CD4-positive, alpha-beta T cell (primary cell): ENCODE data around the gene UBE2B. TPM values are rescaled to one million over a fixed set of nuclear protein-coding genes. Genes with fewer than 3 reads are reported as not detected.
"Not testable (repeated sequence)": the region's sequence is repeated elsewhere in the genome, so short reads cannot be mapped to it uniquely, and the experiment has no call there.

Experiments
- ATAC-seq: fragments of 200-7000 bp; cut with Tn5 transposase; one replicate; pipeline ENCODE4 v1.10.0; 2022; ENCODE audit warnings: mild to moderate bottlenecking; ENCODE audit not compliant: poor library complexity
- CTCF ChIA-PET: fragments of 350-600 bp; sonication (Branson Sonifier 250); formaldehyde crosslinking; loops from one replicate; lab custom pipeline; 2021; ENCODE audit warnings: antibody characterized with exemption, inconsistent platforms; lab: Charles Lee
- POLR2A ChIA-PET: fragments of 350-600 bp; sonication (Branson Sonifier 250); formaldehyde crosslinking; loops from one replicate; lab custom pipeline; 2021; ENCODE audit warnings: antibody characterized with exemption, inconsistent platforms; lab: Charles Lee
- DNase-seq, 14 experiments: peaks; one replicate each; pipeline ENCODE4 v3.0.0-alpha.2; 2013 to 2020; ENCODE audit warnings: mixed read lengths in 2 of 14
- H3K27ac ChIP-seq, 2 donors: one replicate each; pipeline versions ENCODE4 v1.5.1 to v1.7.0; 2013; ENCODE audit warnings: low read length in 2 of 2, low read depth in 1 of 2, mild to moderate bottlenecking in 1 of 2
- H3K27me3 ChIP-seq, 2 experiments: 1 replicate in 1 of 2; 2 replicates in 1 of 2; pipeline versions ENCODE4 v1.6.1 to v1.7.0; 2013; ENCODE audit warnings: low read length in 2 of 2, control low read depth in 1 of 2, mild to moderate bottlenecking in 1 of 2, moderate library complexity in 1 of 2; ENCODE audit not compliant: insufficient read depth in 2 of 2, control insufficient read depth in 1 of 2
- H3K36me3 ChIP-seq: one replicate; pipeline ENCODE4 v1.6.1; 2013; ENCODE audit warnings: low read length, control low read depth; ENCODE audit not compliant: insufficient read depth
- H3K4me1 ChIP-seq: one replicate; pipeline ENCODE4 v1.6.1; 2013; ENCODE audit warnings: low read length, control low read depth; ENCODE audit not compliant: insufficient read depth
- H3K4me3 ChIP-seq: one replicate; pipeline ENCODE4 v1.5.1; 2013; ENCODE audit warnings: mild to moderate bottlenecking, low read length, moderate library complexity
- H3K9me3 ChIP-seq, 2 experiments: 1 replicate in 1 of 2; 2 replicates in 1 of 2; pipeline versions ENCODE4 v1.6.1 to v1.7.0; 2013; ENCODE audit warnings: low read length in 2 of 2, mild to moderate bottlenecking in 2 of 2, control low read depth in 1 of 2, moderate library complexity in 1 of 2; ENCODE audit not compliant: control insufficient read depth in 1 of 2, insufficient read depth in 1 of 2
- H3K27ac Mint-ChIP-seq: one replicate; pipeline ENCODE4 v1.8.0; 2020; ENCODE audit warnings: mixed read lengths
- H3K27me3 Mint-ChIP-seq: one replicate; pipeline ENCODE4 v1.8.0; 2021; ENCODE audit warnings: mixed read lengths
- H3K36me3 Mint-ChIP-seq: one replicate; pipeline ENCODE4 v1.8.0; 2021; ENCODE audit warnings: low read depth, mixed read lengths
- H3K4me1 Mint-ChIP-seq: one replicate; pipeline ENCODE4 v1.8.0; 2021; ENCODE audit warnings: low read depth, mixed read lengths
- H3K4me3 Mint-ChIP-seq: one replicate; pipeline ENCODE4 v1.8.0; 2020; ENCODE audit warnings: mild to moderate bottlenecking, mixed read lengths
- H3K9me3 Mint-ChIP-seq: one replicate; pipeline ENCODE4 v1.8.0; 2020; ENCODE audit warnings: mixed read lengths
- intact Hi-C, 2 experiments: fragments of 100-400 bp; cut with DNase I in 1 of 2; cut with micrococcal nuclease in 1 of 2; formaldehyde crosslinking; loops; one replicate each; pipeline versions ENCODE4 v1.15.1 to v1.9.0; 2023 to 2025; cut with DNase I, micrococcal nuclease
- total RNA-seq, 174 experiments: library from RNA in 2 of 174; stranded (reverse) in 2 of 174; gene quantifications; one replicate each; pipeline ENCODE4 v1.2.3 and lab custom pipeline; 2021 to 2026
- TF ChIP-seq, protein P1 (sequence below): fragments of 200-600 bp; IDR thresholded peaks from one replicate; pipeline ENCODE4 v1.8.0; 2022; ENCODE audit warnings: antibody characterized with exemption, mild to moderate bottlenecking

UBE2B gene
- total RNA-seq, 2 experiments from 2014 or later: 225 to 228 TPM

DNA sequence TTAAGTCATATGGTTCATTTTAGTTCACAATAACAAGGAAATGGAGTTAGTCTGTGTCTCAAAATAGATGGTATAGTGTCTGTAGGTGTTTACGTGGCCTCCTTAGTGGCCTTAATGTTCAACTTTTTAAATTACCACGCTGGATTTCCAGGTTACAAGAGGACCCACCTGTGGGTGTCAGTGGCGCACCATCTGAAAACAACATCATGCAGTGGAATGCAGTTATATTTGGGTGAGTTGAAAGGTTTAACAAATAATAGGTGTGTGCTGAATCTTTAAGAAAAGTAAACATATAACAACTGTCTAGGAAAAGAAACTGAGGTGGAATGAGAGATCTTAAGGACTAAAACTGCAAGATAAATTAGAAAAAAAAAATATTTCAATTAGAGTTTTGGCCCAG is 2.9 kb downstream of the UBE2B start:
- peaks cover 83% of the 10 kb centered on the region for H3K36me3 Mint-ChIP-seq
- intact Hi-C loops: loop anchor here (5.0 to 10.0 kb wide), 6 partner anchors 189 to 531 kb away; partner anchors contain the start of genes C5orf24 (in 1 of the 2), CAMLG (in 1 of the 2), PCBD2 (in 1 of the 2) and SEC24A (in 1 of the 2)
- no peaks in the 10 kb centered on the region for H3K9me3 Mint-ChIP-seq
- H3K4me3 Mint-ChIP-seq: peak overlapping the region; percentile 64
- H3K9me3 ChIP-seq: no peaks in the 10 kb centered on the region
- H3K27me3 ChIP-seq: no peaks in the 10 kb centered on the region
- no peak overlapping the region for H3K4me3 ChIP-seq
- TF ChIP-seq, protein P1, sequence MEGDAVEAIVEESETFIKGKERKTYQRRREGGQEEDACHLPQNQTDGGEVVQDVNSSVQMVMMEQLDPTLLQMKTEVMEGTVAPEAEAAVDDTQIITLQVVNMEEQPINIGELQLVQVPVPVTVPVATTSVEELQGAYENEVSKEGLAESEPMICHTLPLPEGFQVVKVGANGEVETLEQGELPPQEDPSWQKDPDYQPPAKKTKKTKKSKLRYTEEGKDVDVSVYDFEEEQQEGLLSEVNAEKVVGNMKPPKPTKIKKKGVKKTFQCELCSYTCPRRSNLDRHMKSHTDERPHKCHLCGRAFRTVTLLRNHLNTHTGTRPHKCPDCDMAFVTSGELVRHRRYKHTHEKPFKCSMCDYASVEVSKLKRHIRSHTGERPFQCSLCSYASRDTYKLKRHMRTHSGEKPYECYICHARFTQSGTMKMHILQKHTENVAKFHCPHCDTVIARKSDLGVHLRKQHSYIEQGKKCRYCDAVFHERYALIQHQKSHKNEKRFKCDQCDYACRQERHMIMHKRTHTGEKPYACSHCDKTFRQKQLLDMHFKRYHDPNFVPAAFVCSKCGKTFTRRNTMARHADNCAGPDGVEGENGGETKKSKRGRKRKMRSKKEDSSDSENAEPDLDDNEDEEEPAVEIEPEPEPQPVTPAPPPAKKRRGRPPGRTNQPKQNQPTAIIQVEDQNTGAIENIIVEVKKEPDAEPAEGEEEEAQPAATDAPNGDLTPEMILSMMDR: no peak
- H3K27ac ChIP-seq: no peak overlapping the region
- CTCF ChIA-PET: interaction anchor here (1.2 kb wide), 1 partner anchor 213 kb away, joined by 3 read pairs; no protein-coding TSS in a partner anchor
- H3K27me3 Mint-ChIP-seq: peaks cover 4% of the 10 kb centered on the region
- H3K4me1 ChIP-seq: peaks cover 25% of the 10 kb centered on the region
- H3K36me3 ChIP-seq: peaks cover 32% of the 10 kb centered on the region
- ATAC-seq (no peak), DNase-seq (peak in 5 of 14 experiments; percentile 21 to 47 (median 32))
- peaks cover 82% of the 10 kb centered on the region for H3K4me1 Mint-ChIP-seq
- peak overlapping the region; percentile 13 for H3K27ac Mint-ChIP-seq
- POLR2A ChIA-PET: no interaction called here

DNA sequence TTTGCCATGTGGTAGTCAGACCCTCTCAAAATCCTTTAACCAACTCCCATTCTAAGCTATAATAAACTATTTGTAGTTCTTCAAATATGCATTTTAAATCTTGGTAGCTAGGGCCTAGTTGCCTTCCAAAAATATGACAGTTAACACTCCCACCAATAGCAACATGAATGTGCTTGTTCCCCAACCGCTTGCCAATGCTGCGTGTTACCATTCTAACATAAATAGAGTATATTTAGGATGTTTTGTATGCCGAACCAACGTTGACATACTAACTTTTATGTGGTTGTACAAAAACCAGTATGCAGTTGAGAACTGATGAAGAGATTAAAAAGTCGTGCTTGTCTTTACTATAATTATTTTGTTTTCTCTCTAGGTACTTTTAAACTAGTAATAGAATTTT is 9.0 kb downstream of the UBE2B start:
- H3K9me3 ChIP-seq: no peaks in the 10 kb centered on the region
- ChIA-PET POLR2A (interaction anchor here (0.6 to 2.5 kb wide), 3 partner anchors 8 to 145 kb away, joined by 4 to 16 read pairs (median 6); partner anchors contain the start of genes JADE2 and UBE2B), CTCF (interaction anchor here (0.6 to 3.1 kb wide), 4 partner anchors 24 to 207 kb away, joined by 3 to 8 read pairs (median 4); partner anchors contain the start of gene CDKN2AIPNL)
- peaks cover 58% of the 10 kb centered on the region for H3K4me1 Mint-ChIP-seq
- H3K4me3 ChIP-seq: no peak overlapping the region
- DNase-seq: peak in 2 of 14 experiments; percentile 26 to 39
- H3K27me3 ChIP-seq: no peaks in the 10 kb centered on the region
- peak overlapping the region; percentile 49 for H3K4me3 Mint-ChIP-seq
- intact Hi-C loops: loop anchor here in 1 of 2 experiments (2.0 kb wide), 1 partner anchor 14 kb away; the partner anchor contains the start of gene CDKL3
- TF ChIP-seq, protein P1: no peak
- H3K36me3 Mint-ChIP-seq: peaks cover 92% of the 10 kb centered on the region
- no peak overlapping the region for H3K27ac ChIP-seq
- peak; percentile 67 for ATAC-seq
- peak overlapping the region; percentile 70 for H3K27ac Mint-ChIP-seq
- no peaks in the 10 kb centered on the region for H3K27me3 Mint-ChIP-seq
- H3K9me3 Mint-ChIP-seq: no peaks in the 10 kb centered on the region
- H3K4me1 ChIP-seq: peaks cover 9% of the 10 kb centered on the region
- peaks cover 76% of the 10 kb centered on the region for H3K36me3 ChIP-seq

DNA sequence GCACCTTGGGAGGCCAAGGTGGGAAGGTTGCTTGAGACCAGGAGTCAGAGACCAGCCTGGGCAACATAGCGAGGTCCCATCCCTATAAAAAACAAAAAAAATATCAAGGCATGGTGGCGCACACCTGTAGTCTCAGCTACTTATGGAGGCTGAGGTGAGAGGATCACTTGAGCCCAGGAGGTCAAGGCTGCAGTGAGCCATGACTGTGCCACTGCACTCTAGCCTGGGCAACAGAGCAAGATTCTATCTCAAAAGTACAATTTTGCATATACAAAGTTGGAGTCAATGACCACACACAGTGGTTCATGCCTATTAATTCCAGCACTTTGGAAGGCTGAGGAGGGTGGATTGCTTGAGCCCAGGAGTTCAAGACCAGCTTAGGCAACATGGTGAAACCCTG is 10.8 kb downstream of the UBE2B start:
- H3K4me3 Mint-ChIP-seq, H3K27ac ChIP-seq, H3K4me3 ChIP-seq, H3K4me1 ChIP-seq, intact Hi-C loops, H3K27ac Mint-ChIP-seq, H3K27me3 Mint-ChIP-seq, H3K27me3 ChIP-seq, H3K9me3 Mint-ChIP-seq, H3K9me3 ChIP-seq, ATAC-seq, DNase-seq: not testable (repeated sequence)
- ChIA-PET CTCF (interaction anchor here (1.0 to 3.1 kb wide), 2 partner anchors 19 to 205 kb away, joined by 3 to 8 read pairs; no protein-coding TSS in a partner anchor), POLR2A (interaction anchor here (2.5 kb wide), 1 partner anchor 10 kb away, joined by 16 read pairs; the partner anchor contains the start of gene UBE2B)
- H3K36me3 ChIP-seq: peaks cover 75% of the 10 kb centered on the region
- peaks cover 43% of the 10 kb centered on the region for H3K4me1 Mint-ChIP-seq
- H3K36me3 Mint-ChIP-seq: peaks cover 88% of the 10 kb centered on the region
